ENCODE results near the gene TMEM259.
A peak's percentile ranks its signal among the peaks of the same experiment; 100 is the strongest.

Gene TMEM259

DNA sequence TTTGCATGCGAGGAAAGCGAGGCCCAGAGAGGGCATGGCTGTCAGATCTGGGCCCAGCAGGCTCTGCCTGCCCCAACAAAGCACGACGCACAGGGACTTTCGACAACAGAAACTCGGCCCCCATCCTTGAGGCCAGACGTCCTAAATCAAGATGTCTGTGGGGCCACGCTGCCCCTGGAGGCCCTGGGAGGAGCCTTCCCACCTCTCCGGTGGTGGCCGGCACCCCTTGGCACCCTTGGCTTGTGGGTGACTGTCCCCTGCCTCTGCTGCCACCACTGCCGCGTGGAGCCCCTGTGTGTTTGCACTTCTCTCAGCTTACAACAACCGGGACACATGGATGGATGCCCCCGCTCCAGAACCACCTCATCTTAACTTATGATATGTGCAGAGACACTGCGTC lies 32.4 kb downstream of the TMEM259 start:
- no peak for DNase-seq (ENCODE audit: low spot score)

GRCh38 chr19:988081-988480 lies 32.8 kb downstream of the TMEM259 start:
- no peak for DNase-seq (ENCODE audit: low spot score)

DNA sequence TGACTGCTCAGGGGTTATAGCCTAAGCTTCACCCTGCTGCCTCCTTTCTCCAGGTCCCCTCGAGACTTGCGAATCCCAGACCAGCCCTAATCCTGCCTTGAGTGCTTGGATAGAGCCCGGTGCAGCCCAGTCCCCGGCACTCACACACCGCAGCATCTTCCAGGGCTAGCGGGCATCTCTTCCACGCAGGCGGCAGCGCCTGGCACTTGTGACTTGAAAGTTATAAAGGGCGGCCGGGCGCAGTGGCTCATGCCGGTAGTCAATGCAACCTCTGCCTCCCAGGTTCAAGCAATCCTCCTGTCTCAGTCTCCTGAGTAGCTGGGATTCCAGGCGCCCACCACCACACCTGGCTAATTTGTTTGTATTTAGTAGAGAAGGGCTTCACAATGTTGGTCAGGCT lies 34.8 kb downstream of the TMEM259 start:
- no peak for DNase-seq (ENCODE audit: low spot score)

DNA sequence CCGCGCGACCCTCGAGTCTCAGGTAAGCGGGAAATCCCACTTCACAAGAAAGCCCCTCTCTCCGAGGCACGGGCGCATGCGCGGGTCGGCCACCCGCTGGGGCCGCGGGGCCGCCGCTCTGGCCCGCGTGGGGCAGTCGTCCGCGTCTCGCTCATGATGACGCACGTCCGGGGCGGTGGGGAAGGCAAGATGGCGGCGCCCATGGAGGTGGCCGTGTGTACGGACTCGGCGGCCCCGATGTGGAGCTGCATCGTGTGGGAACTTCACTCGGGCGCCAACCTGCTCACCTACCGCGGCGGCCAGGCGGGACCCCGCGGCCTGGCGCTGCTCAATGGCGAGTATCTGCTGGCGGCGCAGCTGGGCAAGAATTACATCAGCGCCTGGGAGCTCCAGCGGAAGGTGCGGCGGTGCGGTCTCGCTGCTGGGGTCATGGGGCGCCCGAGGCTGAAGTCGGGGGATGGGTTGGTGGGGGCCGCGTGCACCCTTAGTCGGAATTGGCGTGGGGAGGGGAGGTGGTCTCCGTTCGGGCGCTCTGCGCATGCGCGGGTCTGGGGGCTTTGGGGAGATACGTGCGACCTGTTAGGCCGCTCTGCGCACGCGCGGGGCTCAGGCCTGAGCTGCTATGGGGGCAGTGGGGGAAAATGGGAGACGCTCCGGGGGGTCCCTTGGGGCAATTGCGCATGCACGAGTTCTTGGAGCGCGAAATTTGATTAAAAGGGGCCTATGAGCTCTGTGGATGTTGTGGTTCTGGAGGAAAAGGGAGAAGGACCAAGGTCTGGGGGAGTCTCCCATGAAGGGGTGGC lies 36.6 kb downstream of the TMEM259 start, which contains the start of gene WDR18:
WDR18 (plus strand) TSS at position 181 of the 803 bp plus-strand sequence; CDS start at position 190, 9 bp downstream.
- peak; percentile 90 for DNase-seq (ENCODE audit: low spot score)

DNA sequence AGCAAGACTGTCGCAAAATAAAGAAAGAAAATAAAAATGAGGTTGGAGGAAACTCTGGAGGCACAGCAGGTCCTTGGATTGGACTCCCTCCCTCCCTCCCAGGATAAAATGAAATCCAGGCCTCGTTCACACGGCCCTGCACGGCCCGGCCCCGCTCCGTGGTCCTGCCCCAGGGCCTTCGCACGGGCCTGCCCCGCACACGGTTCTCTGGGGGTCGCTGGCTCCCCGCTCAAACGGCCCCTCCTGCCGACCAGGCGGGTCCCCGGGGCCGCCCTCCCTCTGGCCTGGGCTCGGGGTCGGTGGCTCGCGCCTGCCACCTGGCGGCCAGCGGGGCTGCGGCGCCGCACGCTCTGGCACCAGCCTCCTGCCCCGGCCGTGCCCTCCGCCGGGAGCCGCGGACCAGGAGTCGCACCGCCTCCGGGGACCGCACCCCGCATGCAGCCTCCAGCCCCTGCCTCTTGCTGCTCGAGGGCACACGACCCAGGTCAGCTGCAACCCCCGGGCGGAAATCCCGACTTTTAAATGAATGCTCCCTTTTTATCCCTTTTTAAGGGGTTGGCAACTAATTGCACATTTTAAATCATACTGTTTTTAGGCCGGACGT lies 38.3 kb downstream of the TMEM259 start:
- peak; percentile 67 for DNase-seq (ENCODE audit: low spot score)

- DNase-seq (ENCODE audit: low spot score) = peak; percentile 62
These were observed 40.6 kb downstream of the TMEM259 start for GRCh38 chr19:980133-980998.

- peak; percentile 31 for DNase-seq (ENCODE audit: low spot score)
These were observed 41.6 kb downstream of the TMEM259 start for GRCh38 chr19:979318-979741.

DNA sequence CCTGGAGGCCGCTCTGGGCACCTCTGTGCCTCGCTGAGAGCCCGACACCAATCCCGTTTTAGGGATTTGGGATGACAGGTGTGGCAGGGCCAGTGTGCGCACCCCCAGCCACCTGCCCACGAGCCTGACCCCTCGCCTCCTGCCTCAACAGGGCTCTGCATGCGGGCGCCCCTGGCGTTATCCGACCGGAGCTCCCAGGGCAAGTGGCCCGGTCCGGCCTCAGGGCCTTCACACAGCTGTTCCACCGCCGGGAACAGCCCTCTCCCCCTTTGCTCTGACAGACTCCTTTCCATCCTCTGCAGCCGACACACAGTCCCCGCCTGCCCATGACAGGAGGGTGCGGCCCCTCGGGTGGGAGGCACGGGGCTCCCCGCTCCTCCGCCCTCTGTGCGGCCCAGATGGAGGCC lies 43.9 kb downstream of the TMEM259 start:
- no peak for DNase-seq (ENCODE audit: low spot score)

DNA sequence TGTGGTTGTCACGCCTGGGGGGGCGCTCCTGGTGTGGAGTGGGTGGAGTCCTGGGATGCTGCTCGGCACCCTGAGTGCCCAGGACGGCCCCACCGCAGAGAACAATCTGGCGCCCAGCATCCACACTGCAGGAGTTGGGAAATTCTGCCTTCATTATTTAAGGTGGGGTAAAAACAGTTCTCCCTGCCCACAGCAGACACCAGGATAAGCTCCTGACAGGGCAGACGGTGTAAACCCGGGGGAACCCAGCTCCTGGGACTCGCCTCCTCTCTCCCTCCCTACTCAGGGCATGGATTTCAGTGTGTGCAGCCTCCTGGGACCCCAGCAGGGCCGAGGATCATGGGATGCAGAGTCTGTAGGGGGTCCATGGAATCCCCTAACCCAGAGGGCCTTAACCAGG lies 44.4 kb downstream of the TMEM259 start:
- no peak for DNase-seq (ENCODE audit: low spot score)

- no peak for DNase-seq (ENCODE audit: low spot score)
These were observed 46.2 kb downstream of the TMEM259 start for GRCh38 chr19:974564-975257.

DNA sequence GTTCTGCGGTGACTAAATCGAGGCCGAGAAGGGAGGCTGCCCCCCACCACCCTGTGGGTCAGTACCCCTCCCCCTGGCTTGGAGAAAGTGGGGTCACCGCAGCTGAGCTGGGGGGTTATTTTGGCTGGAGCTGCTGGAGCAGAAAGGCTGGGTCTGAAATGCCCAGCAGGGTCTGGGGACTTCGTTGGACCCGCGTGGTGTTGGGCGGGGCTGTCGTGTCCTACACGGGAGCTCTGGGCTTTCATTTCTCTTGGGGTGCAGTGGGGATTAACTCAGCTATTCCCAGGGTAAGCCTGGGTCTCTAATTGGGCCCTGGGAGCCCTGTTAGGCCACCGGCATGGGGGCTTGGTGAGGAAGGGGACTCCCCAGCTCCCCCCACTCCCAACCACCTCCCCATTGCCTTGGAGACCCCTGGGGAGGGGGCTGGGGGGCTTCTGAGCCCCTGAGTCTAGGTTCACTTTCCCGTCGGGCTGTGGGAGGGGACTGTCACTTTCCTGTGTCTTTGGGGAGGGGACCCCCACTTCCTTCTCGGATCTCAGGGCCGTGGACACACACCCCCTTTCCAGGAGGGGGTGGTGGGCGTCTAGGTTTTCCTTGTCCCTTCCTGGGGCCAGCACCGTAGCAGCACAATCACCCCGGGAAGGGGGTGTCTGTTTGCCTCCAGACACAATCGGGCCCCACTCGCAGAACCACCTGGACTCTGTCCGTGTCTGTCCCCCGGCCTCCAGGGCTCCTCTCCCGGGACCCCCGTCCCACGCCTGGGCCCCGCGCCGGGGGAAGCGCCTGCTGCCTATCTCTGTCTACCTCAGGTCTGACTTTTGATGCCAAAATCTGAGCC lies 47.0 kb downstream of the TMEM259 start:
- no peak for DNase-seq (ENCODE audit: low spot score)

GRCh38 chr19:972281-972680 lies 48.6 kb downstream of the TMEM259 start:
- no peak for DNase-seq (ENCODE audit: low spot score)

DNA sequence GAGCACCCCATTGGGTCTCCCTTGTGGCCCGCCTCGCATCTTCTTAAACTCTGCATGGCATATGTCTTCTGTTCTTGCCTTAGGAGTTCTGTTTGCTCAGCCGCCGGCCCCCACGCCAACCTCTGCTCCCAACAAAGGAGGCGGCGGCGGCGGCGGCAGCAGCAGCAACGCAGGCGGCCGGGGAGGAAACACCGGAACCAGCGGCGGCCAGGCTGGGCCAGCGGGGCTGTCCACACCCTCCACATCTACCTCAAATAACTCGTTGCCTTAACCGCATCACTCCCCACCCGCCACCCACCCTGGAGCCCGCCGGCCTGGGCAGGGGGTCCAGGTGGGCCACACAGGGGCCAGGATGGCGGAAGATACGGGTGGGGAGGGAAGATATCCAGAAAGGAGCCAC lies 49.1 kb downstream of the TMEM259 start:
- no peak for DNase-seq (ENCODE audit: low spot score)

DNA sequence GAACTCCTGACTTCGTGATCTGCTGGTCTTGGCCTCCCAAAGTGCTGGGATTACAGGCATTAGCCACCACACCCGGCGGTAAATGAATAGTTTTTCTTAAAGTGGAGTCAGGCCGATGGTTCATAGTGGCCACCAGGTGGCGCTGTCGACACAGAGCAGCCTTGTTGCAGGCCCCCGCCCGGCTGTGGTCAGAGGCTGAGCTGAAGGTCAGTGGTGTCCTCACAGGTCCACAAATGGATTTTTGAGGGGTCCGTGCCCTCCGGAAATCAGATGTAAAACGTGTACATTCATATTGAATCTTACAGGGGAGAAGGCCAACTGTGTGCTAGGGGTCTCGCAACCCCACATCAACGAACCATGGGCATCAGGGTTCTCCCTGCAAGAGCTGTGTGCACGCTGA lies 50.2 kb downstream of the TMEM259 start:
- DNase-seq (ENCODE audit: low spot score) = peak; percentile 26

DNA sequence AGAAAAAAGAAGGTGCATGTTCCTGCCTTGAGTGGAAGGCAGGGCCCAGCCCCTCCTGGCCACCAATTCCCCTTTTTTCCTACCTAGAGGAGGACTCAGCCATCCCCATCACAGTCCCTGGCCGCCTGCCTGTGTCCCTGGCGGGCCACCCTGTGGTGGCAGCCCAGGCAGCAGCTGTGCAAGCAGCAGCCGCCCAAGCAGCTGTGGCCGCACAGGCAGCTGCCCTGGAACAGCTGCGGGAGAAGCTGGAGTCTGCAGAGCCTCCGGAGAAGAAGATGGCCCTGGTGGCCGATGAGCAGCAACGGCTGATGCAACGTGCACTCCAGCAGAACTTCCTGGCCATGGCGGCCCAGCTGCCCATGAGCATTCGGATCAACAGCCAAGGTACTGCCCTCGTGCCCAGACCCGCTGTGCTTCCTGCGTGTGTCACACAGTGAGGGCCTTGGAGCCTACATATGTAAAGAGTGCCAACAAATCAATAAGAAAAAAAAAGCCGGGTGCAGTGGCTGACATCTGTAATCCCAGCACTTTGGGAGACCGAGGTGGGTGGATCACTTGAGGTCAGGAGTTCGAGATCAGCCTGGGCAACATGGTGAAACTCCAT lies 54.3 kb downstream of the TMEM259 start:
- no peak for DNase-seq (ENCODE audit: low spot score)

- no peak for DNase-seq (ENCODE audit: low spot score)
These were observed 55.9 kb downstream of the TMEM259 start for GRCh38 chr19:964761-965694.

DNA sequence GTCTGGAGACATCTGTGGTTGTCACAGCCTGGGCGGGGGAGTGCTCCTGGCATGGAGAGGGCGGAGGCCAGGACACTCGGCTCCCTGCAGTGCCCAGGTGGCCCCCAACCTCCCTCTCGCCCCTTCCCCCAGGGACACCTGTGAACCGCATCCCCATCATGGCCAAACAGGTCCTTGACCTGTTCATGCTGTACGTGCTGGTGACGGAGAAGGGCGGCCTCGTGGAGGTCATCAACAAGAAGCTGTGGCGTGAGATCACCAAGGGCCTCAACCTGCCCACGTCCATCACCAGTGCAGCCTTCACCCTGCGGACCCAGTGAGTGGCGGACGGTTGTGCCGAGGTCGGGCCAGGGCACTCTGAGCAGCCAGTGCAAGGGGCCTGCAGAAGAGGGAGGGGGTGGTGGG lies 56.8 kb downstream of the TMEM259 start:
- DNase-seq (ENCODE audit: low spot score) = no peak

DNA sequence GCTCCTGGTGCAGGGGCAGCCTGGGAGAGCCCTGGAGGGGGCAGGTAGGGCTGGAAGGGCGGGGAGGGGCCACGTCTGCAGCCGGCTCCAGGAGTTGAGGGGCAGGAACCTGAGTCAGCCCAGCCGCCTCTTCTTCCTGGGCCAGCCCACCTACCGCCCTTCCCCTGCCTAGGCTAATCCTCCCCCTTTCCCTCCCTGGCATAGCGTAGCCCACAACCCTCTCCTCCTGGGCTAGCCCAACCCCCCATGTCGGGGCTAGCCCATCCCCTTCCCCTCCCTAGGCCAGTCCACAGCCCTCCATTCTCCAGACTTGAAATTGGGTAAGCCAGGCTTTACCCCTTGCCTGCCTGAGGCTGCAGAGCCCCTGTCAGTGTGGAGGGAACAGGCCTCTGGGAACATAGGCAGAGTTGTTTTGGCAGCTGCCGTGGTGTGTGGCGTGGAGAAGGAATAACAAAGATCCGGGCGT lies 57.4 kb downstream of the TMEM259 start:
- no peak for DNase-seq (ENCODE audit: low spot score)

DNA sequence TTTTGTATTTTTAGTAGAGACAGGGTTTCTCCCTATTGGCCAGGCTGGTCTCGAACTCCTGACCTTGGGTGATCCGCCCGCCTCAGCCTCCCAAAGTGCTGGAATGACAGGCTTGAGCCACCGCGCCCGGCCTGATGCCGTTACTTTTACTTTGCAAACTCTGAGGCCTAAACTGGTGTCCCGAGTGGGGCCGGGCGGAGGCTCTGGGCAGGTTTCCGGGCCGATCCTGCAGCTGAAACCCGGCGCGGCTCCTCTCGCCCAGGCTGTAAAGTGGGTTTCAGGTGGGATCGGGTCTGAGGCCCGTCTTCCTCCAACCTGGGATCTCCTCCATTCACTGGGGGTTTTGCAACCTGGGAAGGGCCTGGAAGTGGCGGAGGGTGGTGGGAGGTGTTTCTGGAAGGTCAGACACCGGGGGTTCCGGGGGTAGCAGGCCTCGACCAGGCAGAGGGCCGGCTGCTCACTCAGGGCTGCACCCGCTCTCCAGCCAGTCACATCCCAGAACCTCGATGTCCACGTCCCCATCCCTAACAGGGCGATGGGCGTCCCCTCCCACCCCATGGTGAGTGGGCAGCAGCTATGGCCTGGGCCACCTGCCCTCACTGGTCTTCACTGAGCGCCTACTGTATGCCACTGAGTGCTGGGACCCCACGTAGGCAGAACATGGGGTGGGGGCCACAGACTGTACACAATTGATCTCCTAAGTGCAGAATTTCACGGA lies 58.1 kb downstream of the TMEM259 start:
- no peak for DNase-seq (ENCODE audit: low spot score)

Measured in kidney tubule cell (primary cell).